ENCODE results near the gene ARHGAP25.
"Not testable (repeated sequence)": the region's sequence is repeated elsewhere in the genome, so short reads cannot be mapped to it uniquely, and the experiment has no call there.

Gene ARHGAP25

DNA sequence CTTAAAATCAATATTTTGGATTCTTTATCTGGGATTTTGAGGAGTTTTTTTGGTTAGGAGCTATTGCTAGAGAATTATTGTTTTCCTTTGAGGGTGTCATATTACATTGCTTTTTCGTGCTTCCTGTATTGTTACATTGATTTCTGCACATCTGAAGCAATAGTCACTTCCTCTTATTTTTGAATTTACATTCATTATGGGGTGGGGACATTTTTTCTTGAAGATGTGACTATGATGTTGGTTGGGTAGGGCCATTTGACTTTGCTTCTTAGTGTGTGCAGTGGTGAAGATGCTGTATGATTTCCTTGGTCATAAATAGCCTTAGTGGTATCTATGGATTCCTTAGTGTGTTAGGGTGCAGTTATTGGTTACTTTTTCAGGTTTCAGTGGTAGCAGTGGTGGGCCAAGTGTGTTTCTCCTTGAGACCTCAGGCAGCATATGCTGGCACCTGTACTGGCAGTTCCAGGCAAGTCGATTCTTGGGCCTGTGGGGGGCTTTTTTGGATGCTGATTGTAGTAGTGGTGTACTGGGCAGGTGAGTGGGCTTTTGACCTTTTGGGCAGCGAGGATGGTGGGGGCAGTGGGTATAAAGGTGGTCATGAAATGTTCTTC, 61.8 kb downstream of the ARHGAP25 start:
- no peak for DNase-seq (ENCODE audit: low read depth, low spot score)

DNA sequence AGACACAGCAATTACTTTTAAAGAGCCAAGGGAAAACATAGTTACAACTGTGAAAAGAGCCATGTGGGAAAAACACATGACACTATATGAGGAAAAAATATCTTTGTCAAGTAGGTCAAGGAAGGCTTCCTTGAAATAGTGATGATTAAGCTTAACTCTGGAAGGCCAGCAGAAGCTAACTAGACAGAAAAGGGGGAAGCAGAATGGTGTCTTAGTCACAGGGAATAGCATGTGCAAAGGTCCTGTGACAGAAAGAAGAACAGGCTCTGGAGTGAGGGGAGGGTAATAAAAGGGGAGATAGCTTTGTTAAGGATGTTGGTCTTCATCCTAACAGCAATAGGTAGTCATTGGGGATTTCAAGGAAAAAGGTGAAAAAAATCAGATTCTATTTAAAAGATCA, 64.0 kb downstream of the ARHGAP25 start:
- DNase-seq (ENCODE audit: low read depth, low spot score): no peak

DNA sequence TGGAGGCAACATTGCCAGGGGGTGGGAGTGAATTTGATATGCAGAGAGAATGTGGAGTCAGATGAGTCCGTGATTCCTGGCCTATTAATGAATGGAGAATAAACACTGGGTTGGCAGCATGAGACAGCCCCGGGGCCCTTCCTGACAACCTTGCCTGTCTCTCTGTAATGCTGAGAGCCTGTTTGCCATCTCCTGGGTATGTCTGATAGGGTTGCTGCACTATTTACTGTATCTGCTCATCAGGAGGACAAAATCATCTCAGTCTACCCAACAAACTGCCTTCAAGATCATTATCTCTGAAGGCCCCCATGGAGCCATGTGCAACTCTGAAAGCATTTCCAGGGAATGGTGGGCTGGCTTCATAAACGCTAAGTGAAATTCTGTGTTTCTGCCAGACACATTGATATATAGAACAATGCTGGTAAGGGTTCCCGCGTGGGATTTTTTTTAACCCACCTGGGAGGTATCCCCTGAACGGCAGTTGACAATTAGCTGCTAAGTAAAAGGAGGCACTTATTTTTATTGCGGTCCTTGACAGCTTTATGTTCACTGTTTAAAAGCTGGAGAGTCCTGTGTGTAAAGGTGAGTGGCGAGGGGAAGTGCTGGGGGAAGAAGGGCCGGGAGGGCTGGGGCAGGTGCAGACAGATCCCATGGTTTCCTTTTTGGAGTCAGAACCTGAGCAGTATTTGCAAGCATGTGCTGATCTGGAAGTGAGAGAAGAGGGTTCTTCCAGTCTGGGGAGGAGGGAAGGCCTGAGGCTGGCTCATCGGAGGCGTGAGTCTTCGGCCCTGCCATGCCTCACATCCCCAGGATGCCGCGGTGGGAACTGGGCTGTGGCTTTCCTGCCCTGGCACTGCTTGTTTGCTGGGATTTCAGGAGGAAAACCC, 64.8 kb downstream of the ARHGAP25 start:
- no peak for DNase-seq (ENCODE audit: low read depth, low spot score)

DNA sequence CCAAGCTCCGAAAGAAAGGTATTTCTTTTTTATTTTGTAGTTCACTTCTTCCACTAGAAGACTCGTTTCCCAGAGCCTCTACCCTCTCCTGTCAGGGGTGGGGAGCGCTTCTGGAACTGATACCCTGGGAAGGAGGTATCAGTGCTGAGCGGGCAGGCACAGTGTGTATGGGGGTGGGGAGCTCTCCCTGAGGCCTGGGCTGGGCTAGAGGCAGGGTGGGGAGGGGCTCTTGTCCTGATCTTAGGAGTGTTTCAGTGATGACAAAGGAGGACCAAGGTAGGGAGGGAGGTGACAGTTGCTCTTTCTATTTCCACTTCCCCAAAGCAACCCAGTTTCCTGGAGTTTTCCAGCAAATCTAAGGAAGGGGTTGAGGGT, 65.4 kb downstream of the ARHGAP25 start:
- DNase-seq (ENCODE audit: low read depth, low spot score): no peak

DNA sequence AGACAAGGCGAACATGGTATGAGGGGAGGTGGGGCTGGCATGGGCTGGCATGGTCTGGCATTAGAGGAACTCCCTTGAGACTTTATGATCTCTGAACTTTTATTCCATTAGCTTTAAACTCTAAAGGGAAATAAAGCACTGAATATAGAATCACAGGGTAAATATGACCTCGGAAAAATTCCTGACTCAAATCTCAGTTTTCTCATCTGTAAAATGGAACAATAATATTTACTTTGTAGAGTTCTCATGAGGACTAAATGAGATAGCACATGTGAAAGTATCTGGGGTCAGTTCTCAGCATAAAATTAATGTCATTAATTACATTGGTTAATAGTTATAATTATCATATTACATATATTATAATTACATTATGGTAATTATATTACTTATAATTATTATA, 65.9 kb downstream of the ARHGAP25 start:
- no peak for DNase-seq (ENCODE audit: low read depth, low spot score)

DNA sequence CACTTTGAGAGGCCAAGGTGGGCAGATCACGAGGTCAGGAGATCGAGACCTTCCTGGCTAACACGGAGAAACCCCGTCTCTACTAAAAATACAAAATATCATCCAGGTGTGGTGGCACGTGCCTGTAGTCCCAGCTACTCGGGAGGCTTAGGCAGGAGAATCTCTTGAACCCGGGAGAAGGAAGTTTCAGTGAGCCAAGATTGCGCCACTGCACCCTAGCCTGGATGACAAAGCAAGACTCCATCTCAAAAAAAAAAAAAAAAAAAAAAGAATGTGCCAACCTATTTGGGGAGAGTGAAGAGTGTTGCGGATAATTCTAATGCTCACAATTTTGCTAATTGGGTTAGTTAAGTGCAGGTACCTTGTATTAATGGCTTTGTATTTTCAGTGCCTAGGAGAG, 67.5 kb downstream of the ARHGAP25 start:
- not testable (repeated sequence) for DNase-seq (ENCODE audit: low read depth, low spot score)

DNA sequence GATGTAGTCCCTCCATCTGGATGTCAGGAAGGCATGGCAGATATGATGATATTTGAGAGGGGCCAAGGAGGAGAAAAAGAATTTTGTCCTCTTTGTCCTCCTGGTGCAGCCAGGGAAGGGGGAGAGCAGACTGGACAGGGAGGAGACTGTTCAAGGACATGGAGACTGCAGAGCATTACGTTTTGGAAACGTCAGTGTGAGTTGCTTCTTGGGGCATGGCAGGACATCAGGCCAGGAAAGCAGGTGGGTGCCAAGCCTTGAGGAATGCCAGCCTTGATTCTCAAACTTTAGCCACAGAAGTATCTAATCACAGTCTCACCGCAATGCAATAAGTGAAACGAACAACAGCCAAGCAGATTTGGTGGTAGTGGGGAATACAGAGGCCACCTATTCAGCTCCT, 70.4 kb downstream of the ARHGAP25 start:
- DNase-seq (ENCODE audit: low read depth, low spot score): no peak

DNA sequence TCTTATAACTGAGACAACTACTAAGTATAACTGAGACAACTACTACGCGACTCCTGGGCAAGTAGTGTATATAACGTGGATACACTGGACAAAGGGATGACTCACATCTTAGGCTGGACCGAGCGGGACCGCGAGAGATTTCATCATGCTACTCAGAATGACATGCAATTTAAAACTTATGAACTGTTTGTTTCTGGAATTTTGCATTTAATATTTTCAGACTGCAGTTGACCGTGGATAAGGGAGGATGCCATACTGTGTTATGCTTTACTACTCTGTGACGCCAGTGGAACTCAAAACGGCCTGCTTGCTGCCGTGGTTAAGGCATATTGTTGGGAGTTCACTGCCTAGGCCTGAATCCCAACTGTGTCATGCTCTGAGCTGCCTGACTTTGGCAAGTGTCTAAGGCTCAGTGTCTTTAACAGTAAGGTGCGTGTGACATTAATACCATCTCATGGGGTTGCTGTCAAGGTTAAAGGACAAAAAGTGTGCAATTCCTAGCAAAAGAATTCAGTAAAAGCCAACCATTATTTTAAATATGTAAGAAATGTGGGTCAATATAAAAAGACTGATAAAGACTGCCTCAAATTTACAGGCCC, 72.0 kb downstream of the ARHGAP25 start:
- no peak for DNase-seq (ENCODE audit: low read depth, low spot score)

DNA sequence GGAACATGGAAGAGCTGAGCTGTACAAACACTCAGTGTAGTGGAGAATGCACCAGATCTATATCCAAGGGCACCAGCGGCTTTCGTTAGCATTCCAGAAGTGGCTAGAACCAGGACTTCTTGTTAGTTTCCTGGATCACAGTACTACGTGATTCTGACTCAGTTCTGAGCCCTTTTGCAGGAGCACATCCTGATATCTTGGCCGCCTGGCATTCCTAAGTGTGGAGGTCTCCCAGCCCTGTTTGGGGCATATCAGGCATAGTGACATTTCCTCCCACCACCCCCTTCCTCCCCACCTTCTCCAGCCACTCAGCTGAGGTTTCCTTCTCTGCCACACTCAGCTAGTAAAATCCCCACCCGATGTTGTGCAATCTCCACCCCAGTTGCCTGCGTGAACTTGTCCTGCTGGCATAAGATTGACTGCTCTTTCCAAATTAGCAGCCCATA, 73.2 kb downstream of the ARHGAP25 start:
- no peak for DNase-seq (ENCODE audit: low read depth, low spot score)

DNA sequence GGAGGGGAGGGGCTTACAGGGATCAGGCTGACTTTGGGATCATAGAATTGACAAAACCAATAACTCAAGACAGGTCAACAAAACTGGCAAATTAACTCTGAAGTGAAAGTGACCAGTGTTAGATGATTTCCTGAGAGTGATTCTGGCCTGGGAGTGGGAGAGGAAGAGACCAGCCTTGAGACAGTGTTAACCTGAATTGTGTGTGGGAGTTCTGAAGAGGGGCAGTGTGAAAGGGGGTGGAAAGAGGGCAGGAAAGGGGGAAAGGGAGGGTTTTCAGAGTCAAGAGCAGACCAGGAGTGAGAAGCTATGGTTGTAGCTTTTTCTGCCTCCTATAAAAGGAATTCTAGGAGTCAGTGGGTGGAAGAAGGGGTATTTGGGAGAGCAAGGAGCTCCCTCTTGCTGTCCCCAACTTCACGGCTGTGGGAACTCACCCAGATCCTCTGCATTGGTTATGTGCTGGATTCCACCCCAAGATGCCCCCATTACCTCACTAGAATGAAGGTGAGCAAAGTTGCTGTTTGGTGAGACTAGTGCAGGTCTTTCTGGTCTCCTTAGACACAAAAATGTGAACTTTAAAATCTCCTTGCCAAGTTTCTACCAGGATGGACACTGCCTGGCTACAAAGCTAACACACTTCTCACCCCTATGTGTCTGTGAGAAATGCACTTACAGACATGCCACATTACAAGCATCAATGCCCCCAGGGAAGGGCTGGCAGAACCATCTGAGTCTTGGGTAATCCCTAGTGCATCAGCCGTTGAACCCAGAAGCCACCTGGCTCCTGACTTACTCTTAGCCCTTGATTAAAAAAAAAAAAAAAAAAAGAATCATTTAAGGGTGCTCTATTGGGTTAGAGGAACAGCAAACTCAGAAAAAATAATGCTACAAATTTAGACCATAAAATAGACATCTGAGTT, 75.0 kb downstream of the ARHGAP25 start:
- DNase-seq (ENCODE audit: low read depth, low spot score): no peak

DNA sequence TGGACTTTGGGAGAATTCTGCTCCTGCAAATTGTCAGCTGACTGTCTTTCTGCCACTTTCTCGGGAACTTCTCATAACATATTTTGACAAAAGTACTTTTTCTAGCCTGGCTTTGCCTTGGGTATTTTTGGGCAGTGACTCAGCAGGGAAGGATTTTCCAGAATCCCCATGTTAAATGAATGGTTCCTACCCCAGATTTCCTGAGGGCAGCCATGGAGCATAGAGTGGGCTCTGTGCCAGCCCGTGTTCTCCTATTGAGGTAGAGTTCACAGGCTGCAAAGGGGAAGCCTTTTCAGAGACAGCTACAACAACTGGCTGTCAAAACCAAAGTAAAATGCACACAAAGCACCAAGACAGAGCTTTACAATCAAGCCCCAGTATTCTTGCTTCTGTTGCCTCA, 76.8 kb downstream of the ARHGAP25 start:
- DNase-seq (ENCODE audit: low read depth, low spot score): no peak

DNA sequence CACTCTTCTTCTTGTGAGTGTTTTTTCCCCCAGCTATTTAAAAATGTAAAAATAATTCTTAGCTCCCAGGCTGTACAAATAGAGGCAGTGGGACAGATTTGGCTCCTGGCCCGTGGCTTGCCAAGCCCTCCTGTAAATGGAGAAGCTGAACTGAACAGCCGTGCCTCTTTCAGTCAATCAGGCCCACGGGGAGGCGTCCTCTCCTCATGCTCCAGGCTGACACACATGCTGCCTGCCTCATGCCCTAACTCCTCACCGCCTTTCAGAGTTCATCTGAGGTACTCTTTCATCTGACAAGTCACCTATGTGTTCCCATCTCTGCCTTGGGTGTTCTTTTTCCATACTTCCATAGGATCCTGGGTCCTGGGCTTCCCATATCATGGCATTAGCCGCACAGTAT, 77.6 kb downstream of the ARHGAP25 start:
- no peak for DNase-seq (ENCODE audit: low read depth, low spot score)

DNA sequence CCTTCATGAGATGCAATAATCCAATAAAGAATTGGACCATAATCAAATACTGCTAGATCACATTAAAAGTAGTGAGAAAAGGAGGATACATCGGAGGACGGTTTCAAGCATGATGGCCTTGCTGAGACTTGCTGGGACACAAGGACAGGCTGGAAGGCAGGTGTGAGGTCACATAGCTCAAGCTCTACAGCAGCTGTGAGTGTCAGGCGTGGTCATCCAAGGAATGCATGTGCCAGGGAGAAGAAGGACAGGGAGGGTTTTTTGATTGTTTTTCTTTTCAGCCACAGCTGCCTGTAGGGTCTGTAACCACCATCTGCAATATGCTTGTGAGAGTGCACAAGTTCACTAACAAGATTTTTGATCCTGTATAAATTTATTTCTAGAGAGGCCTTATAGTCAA, 79.0 kb downstream of the ARHGAP25 start:
- no peak for DNase-seq (ENCODE audit: low read depth, low spot score)

DNA sequence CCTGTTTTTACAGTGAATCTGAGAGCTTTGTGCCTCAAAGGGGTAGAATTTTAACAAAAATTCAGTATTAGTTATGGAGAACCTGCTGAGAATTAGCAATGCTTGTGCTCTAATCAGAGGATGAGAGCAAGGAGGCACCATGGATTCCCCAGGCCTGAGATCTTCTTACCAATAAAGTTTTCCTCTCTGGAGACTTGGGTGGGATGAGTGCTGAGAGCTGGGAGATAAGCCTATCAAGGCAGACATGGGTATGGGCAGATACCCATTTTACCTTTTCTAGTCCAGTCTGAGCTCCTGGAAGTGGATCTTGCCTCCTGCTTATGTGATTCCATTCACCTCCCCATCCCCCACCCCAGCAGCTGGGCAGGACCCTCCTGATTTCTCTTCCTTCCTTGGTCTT, 82.7 kb downstream of the ARHGAP25 start:
- no peak for DNase-seq (ENCODE audit: low read depth, low spot score)

DNA sequence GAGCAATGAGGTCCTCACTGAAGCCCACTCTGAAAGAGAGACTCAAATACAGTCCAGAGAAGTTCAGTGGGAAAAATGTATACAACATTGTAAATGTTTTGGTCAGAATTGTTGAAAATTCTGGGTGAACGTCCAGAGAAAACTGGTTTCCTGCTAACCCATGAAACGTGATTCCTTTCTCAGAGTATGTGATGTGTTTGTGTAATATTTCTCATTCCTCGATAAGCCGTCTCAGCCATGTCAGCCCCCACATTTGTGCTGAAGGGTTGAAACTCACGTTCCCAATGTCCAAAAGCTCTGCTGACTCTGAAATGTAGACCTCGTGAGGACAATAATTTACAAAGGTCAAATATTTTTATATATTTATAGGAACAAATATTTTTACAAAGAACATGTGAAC, 84.9 kb downstream of the ARHGAP25 start:
- no peak for DNase-seq (ENCODE audit: low read depth, low spot score)

DNA sequence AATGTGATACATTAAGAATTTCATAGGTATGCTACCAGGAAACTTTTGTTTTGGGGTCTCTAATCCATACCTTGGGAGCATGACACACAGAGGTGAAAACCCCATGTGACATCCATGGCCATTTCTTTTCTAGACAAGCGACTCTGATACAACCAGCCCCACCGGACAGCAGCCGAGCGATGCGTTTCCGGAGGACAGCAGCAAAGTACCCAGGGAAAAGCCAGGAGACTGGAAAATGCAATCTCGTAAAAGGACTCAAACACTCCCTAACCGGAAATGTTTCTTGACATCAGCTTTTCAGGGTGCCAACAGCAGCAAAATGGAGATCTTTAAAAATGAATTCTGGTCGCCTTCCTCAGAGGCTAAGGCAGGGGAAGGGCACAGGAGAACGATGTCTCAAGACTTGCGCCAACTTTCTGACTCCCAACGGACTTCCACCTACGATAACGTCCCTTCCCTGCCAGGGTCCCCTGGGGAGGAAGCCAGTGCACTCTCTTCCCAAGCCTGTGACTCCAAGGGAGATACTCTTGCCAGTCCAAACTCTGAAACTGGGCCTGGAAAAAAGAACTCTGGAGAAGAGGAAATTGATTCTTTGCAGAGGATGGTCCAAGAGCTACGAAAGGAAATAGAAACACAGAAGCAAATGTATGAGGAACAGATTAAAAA, 87.7 kb downstream of the ARHGAP25 start:
- DNase-seq (ENCODE audit: low read depth, low spot score): no peak

DNA sequence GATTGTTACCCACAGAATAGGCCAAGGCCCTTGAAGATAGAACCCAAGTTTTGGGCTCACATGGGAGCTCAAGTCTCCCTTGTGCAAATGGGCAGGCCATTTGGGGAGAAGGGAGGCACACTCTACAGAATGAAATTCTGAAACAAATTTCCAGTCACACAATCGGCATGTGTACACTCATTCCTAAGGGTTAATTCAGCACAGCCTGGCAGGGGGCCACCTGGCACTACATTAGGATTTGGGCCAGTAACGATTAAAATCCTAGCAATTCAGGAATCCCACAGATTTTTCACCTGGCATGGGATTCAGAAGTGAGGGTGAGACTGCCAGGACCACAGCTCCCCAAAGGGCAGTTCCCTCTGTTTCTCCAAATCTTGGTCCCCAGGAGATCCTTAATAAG, 90.2 kb downstream of the ARHGAP25 start:
- no peak for DNase-seq (ENCODE audit: low read depth, low spot score)

DNA sequence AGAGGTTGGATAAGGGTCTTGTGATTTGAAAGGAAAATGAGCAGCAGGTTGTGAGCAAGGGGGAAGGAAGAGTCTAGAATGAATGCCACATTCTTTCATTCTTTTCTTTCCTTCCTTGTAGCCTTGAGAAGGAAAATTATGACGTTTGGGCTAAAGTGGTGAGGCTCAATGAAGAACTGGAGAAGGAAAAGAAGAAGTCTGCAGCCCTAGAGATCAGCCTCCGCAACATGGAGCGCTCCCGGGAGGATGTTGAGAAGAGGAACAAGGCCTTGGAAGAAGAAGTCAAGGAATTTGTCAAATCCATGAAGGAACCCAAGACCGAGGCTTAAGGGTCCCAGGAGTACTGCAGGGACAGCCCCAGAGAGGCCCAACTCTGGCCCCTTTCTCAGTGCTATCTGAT, 91.3 kb downstream of the ARHGAP25 start:
- no peak for DNase-seq (ENCODE audit: low read depth, low spot score)

DNA sequence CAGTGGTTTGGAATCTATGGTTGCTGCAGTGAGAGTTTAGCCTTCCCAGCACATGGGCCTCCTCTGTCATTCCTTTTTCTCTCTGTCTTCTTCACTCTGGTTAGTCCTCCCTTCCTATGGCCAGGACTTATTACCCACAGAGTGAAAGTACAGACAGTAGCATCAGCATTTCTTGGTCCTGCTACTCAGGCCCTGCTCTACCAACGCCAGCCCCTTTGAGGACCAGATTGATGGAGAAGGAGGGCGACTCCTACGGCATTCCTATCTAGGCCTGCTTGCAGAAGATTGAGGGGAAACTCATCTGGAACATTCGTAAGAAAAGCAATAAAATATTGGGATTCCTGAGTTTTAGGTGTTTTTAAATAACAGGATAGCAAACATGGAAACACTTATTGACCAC, 93.1 kb downstream of the ARHGAP25 start:
- no peak for DNase-seq (ENCODE audit: low read depth, low spot score)

DNA sequence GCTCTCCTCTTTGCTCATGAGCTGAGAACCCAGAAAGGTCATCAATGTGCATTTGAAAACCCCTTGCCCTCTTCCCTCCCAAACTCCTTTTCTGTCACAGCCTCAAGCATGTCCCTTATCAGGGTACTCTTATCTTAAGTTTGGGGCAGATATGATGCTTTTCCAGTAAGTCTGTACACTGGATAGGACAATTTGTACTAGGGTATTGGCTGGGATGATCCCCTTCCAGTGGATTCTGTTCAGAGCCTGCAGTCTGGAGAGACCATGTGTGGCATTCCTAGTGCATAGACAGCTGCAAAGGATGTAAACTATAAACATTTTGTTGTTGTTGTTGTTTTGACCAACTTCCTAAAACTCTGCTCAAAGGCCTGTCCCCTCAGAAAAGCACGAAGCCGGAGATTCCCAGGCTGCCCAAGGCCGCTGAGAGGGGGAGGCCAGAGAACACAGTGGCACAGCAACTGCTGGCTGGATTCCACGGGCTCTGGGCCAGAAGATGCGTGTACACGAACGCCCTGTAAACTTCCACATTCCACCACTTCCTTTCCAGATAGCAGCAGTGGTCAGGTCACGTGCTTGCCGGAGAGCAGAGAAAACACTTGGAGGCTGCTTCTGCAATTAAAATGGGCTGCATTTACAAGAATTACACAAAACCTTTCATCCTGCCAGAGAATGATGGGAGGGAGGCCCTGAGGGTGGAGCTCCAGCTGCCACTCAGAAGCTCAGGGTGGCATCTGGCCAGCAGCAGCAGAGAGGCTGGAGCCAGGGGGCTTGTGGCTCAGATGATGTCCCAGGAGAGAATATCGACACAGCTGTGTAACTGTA, 94.5 kb downstream of the ARHGAP25 start:
- no peak for DNase-seq (ENCODE audit: low read depth, low spot score)

Data from activated naive CD8-positive, alpha-beta T cell treated with anti-CD3 and anti-CD28 coated beads, Interleukin-2, amount 50 U/mL, for 16 hours (primary cell).